ENCODE measurements around the gene CDH13. TPM values are rescaled to one million over a fixed set of nuclear protein-coding genes. Genes with fewer than 3 reads are reported as not detected.

CDH13 gene
- total and polyA plus RNA-seq, 9 of the 15 experiments (the other 6 are each of a cell fraction or from before 2014, with no cell fraction given), result 0.03 TPM; not detected in 8

DNA sequence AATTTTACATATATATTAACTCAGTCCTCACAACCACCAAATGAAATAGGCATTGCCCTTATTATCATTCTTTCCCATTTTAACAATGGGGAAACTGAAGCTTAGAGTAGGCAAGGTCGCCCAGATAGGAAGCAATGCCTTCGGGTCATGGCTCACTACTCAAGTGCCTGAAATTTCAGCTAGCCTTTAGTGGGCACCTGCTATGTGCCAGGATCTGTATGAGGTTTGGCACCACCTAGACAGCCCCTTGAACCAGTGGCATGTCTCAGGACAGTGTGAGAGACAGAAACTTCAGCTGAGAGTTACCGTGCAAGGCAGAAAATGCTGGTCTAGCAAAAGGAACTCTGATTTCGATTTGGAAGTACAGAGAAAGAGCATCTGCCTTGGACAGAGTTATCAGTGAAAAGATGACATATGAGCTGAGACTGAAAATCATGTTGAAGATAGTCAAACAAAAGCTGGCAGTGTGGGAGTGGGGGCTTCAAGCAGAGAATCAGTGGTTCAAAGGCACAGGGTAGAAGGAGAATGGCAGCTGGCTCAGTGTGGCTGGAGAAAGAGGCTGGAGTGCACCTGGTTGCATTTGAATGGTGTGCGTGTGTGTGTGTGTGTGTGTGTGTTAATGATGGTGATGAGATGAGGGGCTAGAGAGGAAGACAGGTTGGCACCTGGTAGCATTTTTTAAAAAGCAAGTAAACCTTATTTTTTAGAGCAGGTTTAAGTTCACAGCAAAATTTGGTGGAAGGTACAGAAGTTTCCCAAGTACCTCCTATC is 29.1 kb downstream of the CDH13 start:
- Histone ChIP-seq H3K36me3 (ENCODE audit: control insufficient read depth, insufficient read depth, low read length) (no peaks in the 10 kb centered on the region), H3K27me3 (ENCODE audit: control insufficient read depth in 2 of 2, insufficient read depth in 2 of 2, low read length in 2 of 2) (no peaks in the 10 kb centered on the region), H3K4me2 (ENCODE audit: insufficient read depth, low read length) (no peak overlapping the region), H3K9ac (ENCODE audit: insufficient read depth in 1 of 2, low read depth in 2 of 2, low read length in 2 of 2) (no peak overlapping the region), H3K4me3 (no peak overlapping the region), H3K27ac (ENCODE audit: extremely low read depth, low read depth, low read length) (no peak overlapping the region), H3K9me3 (replicated peaks; ENCODE audit: control insufficient read depth, insufficient read depth, low read depth, low read length) (no peaks in the 10 kb centered on the region), H3K79me2 (ENCODE audit: control insufficient read depth, insufficient read depth, low read length) (no peaks in the 10 kb centered on the region), H2AFZ (ENCODE audit: low read depth, low read length) (no peak overlapping the region), H4K20me1 (replicated peaks; ENCODE audit: control insufficient read depth, insufficient read depth, low read length) (no peaks in the 10 kb centered on the region), H3K9me1 (ENCODE audit: control insufficient read depth, insufficient read depth, low read length) (no peaks in the 10 kb centered on the region), H3K4me1 (replicated peaks in 1 of 2; ENCODE audit: control insufficient read depth in 2 of 2, insufficient read depth in 2 of 2, low read length in 2 of 2) (no peaks in the 10 kb centered on the region)
- intact Hi-C loops (cut with micrococcal nuclease), result no loop called here
- ChIA-PET CTCF (ENCODE audit: low intra/inter-chr PET ratio) (no interaction called here), POLR2A (no interaction called here)
- ATAC-seq (no peak), FAIRE-seq (no peak), DNase-seq (ENCODE audit: extremely low read depth in 1 of 4, low spot score in 3 of 4) (no peak)
- no TSS peak for BruUV-seq (replicated peaks)
- in situ Hi-C loops (cut with MboI), result no loop called here
- TF ChIP-seq EZH2 (IDR thresholded peaks at IDR 0.05; ENCODE audit: borderline replicate concordance, low read depth, low read length), result no peak
- TF ChIP-seq ADNP (tag; IDR thresholded peaks at IDR 0.05), result no peak
- TF ChIP-seq RAD51 (IDR thresholded peaks at IDR 0.05; ENCODE audit: borderline replicate concordance, low read depth), result no peak
- no peak for TF ChIP-seq ZNF695 (CRISPR knock-in tag; IDR thresholded peaks at IDR 0.05)
- 0% methylated on average over 5 of the region's 5 CpGs for WGBS (ENCODE audit: insufficient coverage, low coverage, missing lambda C conversion rate)

DNA sequence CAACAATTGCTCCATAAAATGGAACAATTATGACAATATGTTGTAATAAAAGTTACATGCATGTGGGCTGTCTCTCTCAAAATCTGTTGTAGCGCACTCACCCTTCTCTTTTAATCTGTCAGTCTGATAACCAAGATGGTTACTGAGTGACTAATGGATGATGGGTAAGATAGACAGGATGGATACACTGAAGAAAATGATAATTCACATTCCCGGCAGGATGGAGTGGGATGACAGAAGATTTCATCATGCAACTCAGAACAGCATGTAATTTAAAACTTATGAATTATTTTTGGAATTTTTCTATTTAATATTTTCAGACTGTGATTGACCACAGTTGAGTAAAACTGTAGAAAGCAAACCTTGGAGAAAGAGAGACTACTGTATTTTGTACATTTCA is 30.5 kb downstream of the CDH13 start:
- CTCF ChIA-PET (ENCODE audit: low intra/inter-chr PET ratio), result no interaction called here
- Histone ChIP-seq H3K4me2 (ENCODE audit: insufficient read depth, low read length) (no peak overlapping the region), H3K27me3 (ENCODE audit: control insufficient read depth in 2 of 2, insufficient read depth in 2 of 2, low read length in 2 of 2) (no peaks in the 10 kb centered on the region), H3K9me3 (replicated peaks; ENCODE audit: control insufficient read depth, insufficient read depth, low read depth, low read length) (no peaks in the 10 kb centered on the region), H3K4me3 (no peak overlapping the region), H3K27ac (ENCODE audit: extremely low read depth, low read depth, low read length) (no peak overlapping the region), H4K20me1 (replicated peaks; ENCODE audit: control insufficient read depth, insufficient read depth, low read length) (no peaks in the 10 kb centered on the region), H3K4me1 (replicated peaks in 1 of 2; ENCODE audit: control insufficient read depth in 2 of 2, insufficient read depth in 2 of 2, low read length in 2 of 2) (no peaks in the 10 kb centered on the region), H3K36me3 (ENCODE audit: control insufficient read depth, insufficient read depth, low read length) (no peaks in the 10 kb centered on the region), H3K79me2 (ENCODE audit: control insufficient read depth, insufficient read depth, low read length) (no peaks in the 10 kb centered on the region), H3K9me1 (ENCODE audit: control insufficient read depth, insufficient read depth, low read length) (no peaks in the 10 kb centered on the region), H2AFZ (ENCODE audit: low read depth, low read length) (no peak overlapping the region), H3K9ac (ENCODE audit: insufficient read depth in 1 of 2, low read depth in 2 of 2, low read length in 2 of 2) (no peak overlapping the region)
- intact Hi-C loops (cut with micrococcal nuclease) (no loop called here), in situ Hi-C loops (cut with MboI) (no loop called here)
- ATAC-seq (no peak), FAIRE-seq (no peak), DNase-seq (ENCODE audit: extremely low read depth in 1 of 4, low spot score in 3 of 4) (no peak)
- 0% methylated on average over 2 of the region's 2 CpGs for WGBS (ENCODE audit: insufficient coverage, low coverage, missing lambda C conversion rate)
- no TSS peak for BruUV-seq (replicated peaks)
- POLR2A ChIA-PET, result no interaction called here
- no peak for TF ChIP-seq ZNF41 (CRISPR knock-in tag; conservative IDR thresholded peaks at IDR 0.05)
- TF ChIP-seq RUNX1 (IDR thresholded peaks at IDR 0.05; ENCODE audit: low read depth), result no peak
- no peak for TF ChIP-seq ZNF124 (CRISPR knock-in tag; IDR thresholded peaks at IDR 0.05)
- no peak for TF ChIP-seq CEBPG (CRISPR knock-in tag; IDR thresholded peaks at IDR 0.05)
- TF ChIP-seq CEBPG (tag; conservative IDR thresholded peaks at IDR 0.05 in 1 of 2, IDR thresholded peaks at IDR 0.05 in 1 of 2), result peak in 1 of 2 experiments; percentile 60; a peak in 2 of 4 replicates
- TF ChIP-seq FOSL1 (tag; conservative IDR thresholded peaks at IDR 0.05), result 0 out of 2 replicates have a peak, but pooled peaks have one; percentile 27

Measured in K562 (cell line).